DND-41 (cell line): Measurements from ENCODE around the gene ARL5A.

ENCODE experiments used
- EZH2 ChIP-seq: IDR thresholded peaks from 3 replicates; pipeline ENCODE4 v1.6.1; 2012; ENCODE audit warnings: borderline replicate concordance, low read depth, mild to moderate bottlenecking, moderate library complexity, low read length, inconsistent platforms; ENCODE audit not compliant: severe bottlenecking
- TF ChIP-seq, protein P1 (sequence below): IDR thresholded peaks from 2 replicates; pipeline ENCODE4 v1.5.1; 2012; ENCODE audit warnings: borderline replicate concordance, low read length, moderate library complexity, mild to moderate bottlenecking; ENCODE audit not compliant: poor library complexity, severe bottlenecking; ENCODE audit errors: extremely low read depth

DNA sequence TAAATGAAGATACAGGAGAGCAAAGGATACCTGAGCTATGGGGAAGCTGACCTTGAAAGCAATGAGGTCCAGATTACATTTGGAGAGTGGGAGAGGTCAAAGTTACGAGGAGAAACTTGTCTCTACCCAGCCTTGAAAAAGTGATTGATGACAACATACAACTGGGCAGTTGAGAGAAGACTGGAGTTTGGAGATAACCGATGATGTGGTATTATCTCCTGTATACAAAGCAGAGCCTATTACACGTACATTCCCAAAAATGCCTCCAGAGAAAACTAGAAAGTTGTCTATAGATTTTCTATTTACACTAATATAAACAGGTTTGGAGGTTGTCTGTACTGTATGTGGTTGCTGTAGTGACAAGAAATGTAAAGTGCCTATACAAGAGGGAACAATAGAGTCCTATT, 28.3 kb downstream of the ARL5A start:
- TF ChIP-seq, protein P1, sequence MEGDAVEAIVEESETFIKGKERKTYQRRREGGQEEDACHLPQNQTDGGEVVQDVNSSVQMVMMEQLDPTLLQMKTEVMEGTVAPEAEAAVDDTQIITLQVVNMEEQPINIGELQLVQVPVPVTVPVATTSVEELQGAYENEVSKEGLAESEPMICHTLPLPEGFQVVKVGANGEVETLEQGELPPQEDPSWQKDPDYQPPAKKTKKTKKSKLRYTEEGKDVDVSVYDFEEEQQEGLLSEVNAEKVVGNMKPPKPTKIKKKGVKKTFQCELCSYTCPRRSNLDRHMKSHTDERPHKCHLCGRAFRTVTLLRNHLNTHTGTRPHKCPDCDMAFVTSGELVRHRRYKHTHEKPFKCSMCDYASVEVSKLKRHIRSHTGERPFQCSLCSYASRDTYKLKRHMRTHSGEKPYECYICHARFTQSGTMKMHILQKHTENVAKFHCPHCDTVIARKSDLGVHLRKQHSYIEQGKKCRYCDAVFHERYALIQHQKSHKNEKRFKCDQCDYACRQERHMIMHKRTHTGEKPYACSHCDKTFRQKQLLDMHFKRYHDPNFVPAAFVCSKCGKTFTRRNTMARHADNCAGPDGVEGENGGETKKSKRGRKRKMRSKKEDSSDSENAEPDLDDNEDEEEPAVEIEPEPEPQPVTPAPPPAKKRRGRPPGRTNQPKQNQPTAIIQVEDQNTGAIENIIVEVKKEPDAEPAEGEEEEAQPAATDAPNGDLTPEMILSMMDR: no peak
- no peak for TF ChIP-seq EZH2
